Astrocyte (in vitro differentiated cells and primary cell): ENCODE results near the gene NUP50.

Experiments
- EZH2 ChIP-seq: IDR thresholded peaks from 2 replicates; pipeline ENCODE4 v1.6.1; 2012; ENCODE audit warnings: mild to moderate bottlenecking, low read length, inconsistent platforms; ENCODE audit not compliant: insufficient read depth
- TF ChIP-seq, protein P1 (sequence below): IDR thresholded peaks from 2 replicates; pipeline ENCODE4 v1.5.1; 2011; ENCODE audit warnings: low read depth, mild to moderate bottlenecking, inconsistent platforms, low read length, moderate library complexity; ENCODE audit not compliant: insufficient read depth

DNA sequence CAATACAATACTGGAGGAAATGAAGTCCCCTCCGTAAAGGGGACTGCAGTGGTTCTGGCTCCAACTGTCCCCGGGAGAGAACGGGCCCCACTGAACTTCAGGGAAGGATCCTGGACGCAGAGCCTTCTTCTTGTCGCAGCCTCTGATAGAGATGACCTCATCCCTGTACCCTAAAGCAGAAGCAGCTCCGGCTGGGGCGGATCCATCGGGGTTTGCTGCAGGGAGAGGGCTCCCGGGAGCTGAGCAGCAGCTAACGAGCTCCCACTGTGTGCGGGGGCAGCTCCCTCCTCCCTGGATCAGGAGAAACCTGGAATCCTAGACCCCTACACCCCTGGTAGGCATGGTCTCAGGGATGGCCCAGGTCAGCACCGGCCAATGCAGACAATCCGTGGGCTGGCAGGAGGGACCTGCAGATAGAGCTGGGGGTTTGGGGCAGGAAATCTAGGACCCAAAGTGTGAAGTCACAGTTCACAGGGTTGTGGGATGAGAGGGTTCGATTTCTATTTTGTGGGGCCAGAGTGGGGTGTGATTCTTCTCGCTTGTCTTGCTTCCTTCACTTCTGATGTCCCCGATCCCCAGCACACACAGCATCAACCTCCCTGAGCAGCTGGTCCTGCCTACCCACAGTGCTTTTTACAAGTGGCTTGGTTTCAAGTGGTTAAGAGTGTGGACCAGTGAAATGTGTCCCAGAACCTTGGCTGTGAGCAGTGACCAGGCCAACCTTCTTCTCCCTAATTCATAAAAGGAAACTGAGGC lies 64.1 kb downstream of the NUP50 start:
- TF ChIP-seq, protein P1, sequence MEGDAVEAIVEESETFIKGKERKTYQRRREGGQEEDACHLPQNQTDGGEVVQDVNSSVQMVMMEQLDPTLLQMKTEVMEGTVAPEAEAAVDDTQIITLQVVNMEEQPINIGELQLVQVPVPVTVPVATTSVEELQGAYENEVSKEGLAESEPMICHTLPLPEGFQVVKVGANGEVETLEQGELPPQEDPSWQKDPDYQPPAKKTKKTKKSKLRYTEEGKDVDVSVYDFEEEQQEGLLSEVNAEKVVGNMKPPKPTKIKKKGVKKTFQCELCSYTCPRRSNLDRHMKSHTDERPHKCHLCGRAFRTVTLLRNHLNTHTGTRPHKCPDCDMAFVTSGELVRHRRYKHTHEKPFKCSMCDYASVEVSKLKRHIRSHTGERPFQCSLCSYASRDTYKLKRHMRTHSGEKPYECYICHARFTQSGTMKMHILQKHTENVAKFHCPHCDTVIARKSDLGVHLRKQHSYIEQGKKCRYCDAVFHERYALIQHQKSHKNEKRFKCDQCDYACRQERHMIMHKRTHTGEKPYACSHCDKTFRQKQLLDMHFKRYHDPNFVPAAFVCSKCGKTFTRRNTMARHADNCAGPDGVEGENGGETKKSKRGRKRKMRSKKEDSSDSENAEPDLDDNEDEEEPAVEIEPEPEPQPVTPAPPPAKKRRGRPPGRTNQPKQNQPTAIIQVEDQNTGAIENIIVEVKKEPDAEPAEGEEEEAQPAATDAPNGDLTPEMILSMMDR = no peak
- no peak for TF ChIP-seq EZH2
